ENCODE results near the gene TPST1. TPM values are rescaled to one million over a fixed set of nuclear protein-coding genes. Genes with fewer than 3 reads are reported as not detected.
"Not testable (repeated sequence)": the region's sequence is repeated elsewhere in the genome, so short reads cannot be mapped to it uniquely, and the experiment has no call there.

The TPST1 gene
- 10 to 100 TPM; 34.6 to 56.7 TPM for total RNA-seq
- 10 to 100 TPM in 1 of 2 donors, 1 to 10 TPM in 1; 7.2 to 34.4 TPM for polyA plus RNA-seq
- long read RNA-seq, donor 1, transcript TPST1-201 (6 exons, 2,116 nt) = major isoform, 17 of 41 reads
- long read RNA-seq, donor 1, partial matches to known transcripts = 24 of 41 reads
- long read RNA-seq, donor 1, other reads (novel, unspliced or antisense) = 0 of 41 reads
- long read RNA-seq, donor 2, partial matches to known transcripts = 8 of 9 reads
- long read RNA-seq, donor 2, other reads (novel, unspliced or antisense) = 0 of 9 reads
- long read RNA-seq, donor 3, transcript TPST1-201 (6 exons, 2,116 nt) = major isoform, 7 of 28 reads
- long read RNA-seq, donor 3, partial matches to known transcripts = 21 of 28 reads
- long read RNA-seq, donor 3, other reads (novel, unspliced or antisense) = 0 of 28 reads
- long read RNA-seq, donor 4, partial matches to known transcripts = 17 of 18 reads
- long read RNA-seq, donor 4, other reads (novel, unspliced or antisense) = 0 of 18 reads
- long read RNA-seq, donor 5, transcript TPST1-201 (6 exons, 2,116 nt) = major isoform, 12 of 40 reads
- long read RNA-seq, donor 5, partial matches to known transcripts = 28 of 40 reads
- long read RNA-seq, donor 5, other reads (novel, unspliced or antisense) = 0 of 40 reads

GRCh38 chr7:66204822-66205740 is at the start of gene TPST1:
TPST1 (plus strand) TSS chr7:66205334; CDS start chr7:66240426, 35,092 bp downstream.
- 0% methylated on average over 69 to 90 of the region's 90 CpGs for WGBS, 2 donors
- peak within 1 kb of the TSS; percentile 74 to 94 for H3K9ac ChIP-seq (ENCODE audit: insufficient read depth in 1 of 2, low read length in 2 of 2)
- peak; percentile 98 for DNase-seq
- no peaks in the 10 kb centered on the region for H3K27me3 ChIP-seq (ENCODE audit: control insufficient read depth in 3 of 3, insufficient read depth in 3 of 3, low read length in 2 of 3)
- peaks cover 0 to 6% (median 2%) of the 10 kb centered on the region in 4 donors for H3K36me3 ChIP-seq (ENCODE audit: control insufficient read depth in 4 of 4, insufficient read depth in 4 of 4, low read length in 4 of 4)
- ATAC-seq (ENCODE audit: insufficient read depth, low FRiP score) = peak; percentile 95
- H3K27ac ChIP-seq (ENCODE audit: low read depth in 1 of 2, low read length in 1 of 2) = peak within 1 kb of the TSS; percentile 39 to 83
- peaks cover 0 to 28% (median 8%) of the 10 kb centered on the region in 5 donors for H3K4me1 ChIP-seq (ENCODE audit: control insufficient read depth in 5 of 5, insufficient read depth in 5 of 5, low read length in 5 of 5)
- peak; percentile 44 for TF ChIP-seq CTCF (IDR thresholded peaks at IDR 0.05; ENCODE audit: control extremely low read depth, extremely low read depth)
- no peaks in the 10 kb centered on the region for H3K9me3 ChIP-seq (ENCODE audit: control insufficient read depth in 4 of 4, insufficient read depth in 3 of 4, low read length in 3 of 4)
- peak within 1 kb of the TSS; percentile 73 for H3K4me3 ChIP-seq

GRCh38 chr7:66156035-66156434 is 49.1 kb upstream of the TPST1 start:
- Histone ChIP-seq H3K36me3 (ENCODE audit: control insufficient read depth in 4 of 4, insufficient read depth in 4 of 4, low read length in 4 of 4) (peaks cover 14 to 21% (median 18%) of the 10 kb centered on the region in 4 donors), H3K4me1 (ENCODE audit: control insufficient read depth in 5 of 5, insufficient read depth in 5 of 5, low read length in 5 of 5) (peaks cover 13 to 20% (median 15%) of the 10 kb centered on the region in 5 donors)
- not testable (repeated sequence) for ATAC-seq (ENCODE audit: insufficient read depth, low FRiP score); H3K4me3 ChIP-seq; H3K9ac ChIP-seq (ENCODE audit: insufficient read depth in 1 of 2, low read length in 2 of 2); DNase-seq; H3K27ac ChIP-seq (ENCODE audit: low read depth in 1 of 2, low read length in 1 of 2); H3K27me3 ChIP-seq (ENCODE audit: control insufficient read depth in 3 of 3, insufficient read depth in 3 of 3, low read length in 2 of 3); H3K9me3 ChIP-seq (ENCODE audit: control insufficient read depth in 4 of 4, insufficient read depth in 3 of 4, low read length in 3 of 4)
- WGBS, 2 donors = 96 to 98% methylated on average over 7 of the region's 7 CpGs

- ATAC-seq (ENCODE audit: insufficient read depth, low FRiP score) (no peak), DNase-seq (no peak)
- no peak overlapping the region for H3K9ac ChIP-seq (ENCODE audit: insufficient read depth in 1 of 2, low read length in 2 of 2)
- no peaks in the 10 kb centered on the region for H3K27me3 ChIP-seq (ENCODE audit: control insufficient read depth in 3 of 3, insufficient read depth in 3 of 3, low read length in 2 of 3)
- no peak overlapping the region for H3K4me3 ChIP-seq
- no peak overlapping the region for H3K27ac ChIP-seq (ENCODE audit: low read depth in 1 of 2, low read length in 1 of 2)
- TF ChIP-seq CTCF (IDR thresholded peaks at IDR 0.05; ENCODE audit: control extremely low read depth, extremely low read depth) = no peak
- H3K4me1 ChIP-seq (ENCODE audit: control insufficient read depth in 5 of 5, insufficient read depth in 5 of 5, low read length in 5 of 5) = peaks cover 5 to 10% (median 10%) of the 10 kb centered on the region in 5 donors
- H3K36me3 ChIP-seq (ENCODE audit: control insufficient read depth in 4 of 4, insufficient read depth in 4 of 4, low read length in 4 of 4) = peaks cover 14 to 21% (median 18%) of the 10 kb centered on the region in 4 donors
- WGBS, 2 donors = 71 to 90% methylated on average over 3 of the region's 3 CpGs
- no peaks in the 10 kb centered on the region for H3K9me3 ChIP-seq (ENCODE audit: control insufficient read depth in 4 of 4, insufficient read depth in 3 of 4, low read length in 3 of 4)
Observed at GRCh38 chr7:66157060-66157459, 48.1 kb upstream of the TPST1 start.

Measured in lung (tissue), 16 donors.